ENCODE results near the gene ASAP2. TPM values are rescaled to one million over a fixed set of nuclear protein-coding genes. Genes with fewer than 3 reads are reported as not detected.

ASAP2 gene
- total RNA-seq, 1 experiment from 2014 or later, result 12.6 TPM

GRCh38 chr2:9165625-9166024, 41.0 kb upstream of the ASAP2 start:
- Histone ChIP-seq H3K23ac (ENCODE audit: insufficient read length, low read depth, low read length) (no peak overlapping the region), H3K18ac (ENCODE audit: insufficient read length, low read depth, low read length) (no peak overlapping the region), H3K4me1 (ENCODE audit: insufficient read depth, low read length) (no peaks in the 10 kb centered on the region), H4K91ac (ENCODE audit: insufficient read length, low read depth, low read length) (no peak overlapping the region), H3K56ac (ENCODE audit: insufficient read length, low read depth, low read length) (no peak overlapping the region), H2BK12ac (ENCODE audit: insufficient read length, low read depth, low read length) (no peak overlapping the region), H2BK5ac (ENCODE audit: insufficient read length, low read length) (no peak overlapping the region), H2BK15ac (ENCODE audit: low read depth, low read length) (no peak overlapping the region), H2AFZ (ENCODE audit: low read length) (no peak overlapping the region), H3K23me2 (ENCODE audit: insufficient read length, low read depth, low read length, poor library complexity, severe bottlenecking) (no peaks in the 10 kb centered on the region), H3K27me3 (ENCODE audit: insufficient read depth, low read length) (no peaks in the 10 kb centered on the region), H3T11ph (ENCODE audit: low read length) (no peak overlapping the region), H3K4me2 (ENCODE audit: insufficient read depth, insufficient read length, low read length) (no peak overlapping the region), H4K20me1 (ENCODE audit: control insufficient read depth, insufficient read depth, insufficient read length) (no peaks in the 10 kb centered on the region), H3K14ac (ENCODE audit: insufficient read depth, low read length) (no peak overlapping the region), H3K79me2 (ENCODE audit: insufficient read depth, low read length) (no peaks in the 10 kb centered on the region), H3K9me3 (ENCODE audit: control insufficient read depth, low read depth, low read length) (no peaks in the 10 kb centered on the region), H3K4ac (ENCODE audit: low read depth, low read length) (no peak overlapping the region), H3K79me1 (ENCODE audit: insufficient read depth, low read depth, low read length, poor library complexity, severe bottlenecking) (no peaks in the 10 kb centered on the region), H3K9ac (ENCODE audit: extremely low read depth, insufficient read length, low read length) (no peak overlapping the region), H2BK20ac (ENCODE audit: low read depth, low read length, poor library complexity, severe bottlenecking) (no peak overlapping the region), H2BK120ac (ENCODE audit: low read depth, low read length, poor library complexity, severe bottlenecking) (no peak overlapping the region), H4K5ac (ENCODE audit: insufficient read length, low read depth, low read length) (no peak overlapping the region), H3K27ac (ENCODE audit: insufficient read length, low read depth, low read length) (no peak overlapping the region), H2AK5ac (ENCODE audit: insufficient read length, low read length) (no peak overlapping the region), H4K8ac (replicated peaks; ENCODE audit: insufficient read length, low read depth, low read length) (no peak overlapping the region)
- WGBS (ENCODE audit: extremely low coverage, insufficient read length, low lambda C conversion rate), result no CpG with 5 or more reads among the region's 5 CpGs
- peaks cover 0 to 3% of the 10 kb centered on the region in 2 experiments; a peak in 4 of 5 replicates for H3K9me3 Mint-ChIP-seq
- DNase-seq, result no peak
- peaks cover 6% of the 10 kb centered on the region for H3K27me3 Mint-ChIP-seq (ENCODE audit: low read depth)
- no peak for TF ChIP-seq CTCF (conservative IDR thresholded peaks at IDR 0.05)
- no peak overlapping the region for H3K4me3 Mint-ChIP-seq
- H3K27ac Mint-ChIP-seq, result no peak overlapping the region; a peak in 1 of 7 replicates
- H3K36me3 Mint-ChIP-seq (ENCODE audit: insufficient read depth in 1 of 3, low read depth in 3 of 3), result no peaks in the 10 kb centered on the region
- H3K4me1 Mint-ChIP-seq, result peaks cover 6 to 8% of the 10 kb centered on the region in 2 experiments

All from H9 (cell line).